GM19468 (cell line): ENCODE data around the gene TENT4A.

Source experiments
- ATAC-seq: cut with Tn5 transposase; IDR thresholded peaks from one replicate; pipeline ENCODE4 v1.9.1; 2021; ENCODE audit warnings: mild to moderate bottlenecking, moderate library complexity, moderate number of reproducible peaks; ENCODE audit not compliant: unreplicated experiment; ENCODE audit errors: extremely low read depth

Gene TENT4A

DNA sequence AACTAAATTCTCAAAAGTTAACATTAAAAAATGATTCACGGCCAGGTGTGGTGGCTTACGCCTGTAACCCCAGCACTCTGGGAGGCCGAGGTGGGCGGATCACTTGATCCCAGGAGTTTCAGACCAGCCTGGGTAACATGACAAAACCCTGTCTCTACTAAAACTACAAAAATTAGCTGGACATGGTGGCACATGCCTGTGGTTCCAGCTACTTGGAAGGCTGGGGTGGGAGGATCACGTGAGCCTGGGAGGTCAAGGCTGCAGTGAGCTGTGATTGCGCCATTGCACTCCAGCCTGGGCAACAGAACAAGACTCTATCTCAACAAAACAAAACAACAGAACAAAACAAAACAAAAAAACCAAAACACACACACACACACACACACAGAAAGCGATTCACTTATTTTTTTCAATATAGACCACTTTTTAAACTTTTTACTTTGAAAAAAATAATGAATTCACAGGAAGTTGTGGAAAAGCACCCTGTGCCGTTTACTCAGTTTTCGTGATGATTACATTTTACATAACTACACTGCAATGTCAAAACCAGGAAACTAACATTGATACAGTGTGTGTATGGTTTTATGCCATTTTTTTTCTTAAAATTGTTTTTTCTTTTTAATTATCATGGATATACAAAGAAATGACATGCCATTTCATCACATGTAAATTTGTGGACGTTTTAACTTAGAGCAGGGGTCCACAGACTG lies 73.7 kb downstream of the TENT4A start:
- ATAC-seq = no peak

DNA sequence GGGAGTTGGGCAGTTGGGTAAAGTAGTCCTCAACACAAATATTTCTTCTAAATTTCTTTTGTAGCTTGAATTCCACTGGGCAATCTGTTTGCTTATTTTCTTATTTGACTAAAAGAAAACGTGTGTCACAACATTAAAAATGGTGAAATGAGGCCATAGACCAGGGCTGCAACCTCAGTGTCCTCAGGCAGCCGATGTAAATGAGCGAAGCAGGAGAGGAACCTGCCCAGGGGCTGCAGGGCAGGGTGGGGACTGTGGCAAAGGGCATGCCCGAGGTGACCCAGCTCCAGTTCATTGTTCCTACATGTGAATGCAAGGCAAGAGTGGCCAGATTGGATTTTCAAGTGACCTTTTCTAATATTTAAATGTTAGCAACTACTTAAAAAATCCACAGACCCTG lies 74.7 kb downstream of the TENT4A start:
- no peak for ATAC-seq

DNA sequence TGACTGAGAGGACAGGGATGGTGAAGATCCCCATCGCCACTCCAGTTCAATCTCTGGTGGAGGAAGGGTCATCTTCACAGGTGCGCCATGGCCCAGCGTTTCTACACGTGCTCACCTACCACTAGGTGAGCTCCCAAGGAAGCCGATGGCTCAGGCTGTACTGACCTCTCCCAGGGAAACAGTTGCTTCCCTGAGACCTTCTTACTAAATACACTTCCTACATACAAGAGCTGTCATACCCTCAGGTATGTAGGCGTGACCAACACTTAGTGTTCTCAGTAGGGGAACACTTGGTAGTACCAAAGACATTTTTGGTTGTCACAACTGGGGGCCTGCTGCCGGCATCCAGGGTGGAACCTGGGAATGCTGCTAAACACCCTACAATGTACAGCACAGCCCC lies 75.2 kb downstream of the TENT4A start:
- no peak for ATAC-seq

DNA sequence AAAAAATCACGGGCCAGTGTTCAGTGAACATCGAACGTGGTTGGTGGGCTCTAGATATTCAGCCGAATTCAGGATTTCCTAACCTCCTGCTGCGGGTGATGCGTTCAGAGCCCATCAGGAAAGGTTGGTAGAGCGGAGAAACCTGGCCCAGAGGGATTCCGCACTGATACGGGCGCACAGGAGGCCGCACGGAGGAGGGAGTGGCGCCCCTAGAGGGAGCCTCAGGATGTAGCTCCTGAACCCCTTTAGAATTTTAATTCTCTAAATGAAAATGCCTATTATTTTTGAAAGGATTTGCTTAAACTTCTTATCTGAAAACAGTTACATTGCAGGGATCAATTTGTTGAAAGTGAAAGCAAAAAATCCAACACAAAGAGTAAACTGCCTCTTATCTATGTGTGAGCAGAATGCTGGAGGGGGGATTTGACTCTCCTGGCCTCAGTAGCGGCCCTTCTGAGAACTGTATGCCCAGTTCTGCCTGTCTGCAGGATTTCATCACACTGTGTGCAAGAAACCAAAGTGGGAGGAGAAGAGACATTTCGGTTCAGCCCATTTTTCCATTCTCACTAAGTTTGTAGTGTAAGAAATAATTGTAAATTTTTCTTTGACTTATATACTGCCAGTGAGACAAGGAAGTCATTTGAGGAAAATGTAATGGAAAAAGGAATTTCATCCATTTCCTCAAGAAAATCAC lies 75.9 kb downstream of the TENT4A start:
- no peak for ATAC-seq

DNA sequence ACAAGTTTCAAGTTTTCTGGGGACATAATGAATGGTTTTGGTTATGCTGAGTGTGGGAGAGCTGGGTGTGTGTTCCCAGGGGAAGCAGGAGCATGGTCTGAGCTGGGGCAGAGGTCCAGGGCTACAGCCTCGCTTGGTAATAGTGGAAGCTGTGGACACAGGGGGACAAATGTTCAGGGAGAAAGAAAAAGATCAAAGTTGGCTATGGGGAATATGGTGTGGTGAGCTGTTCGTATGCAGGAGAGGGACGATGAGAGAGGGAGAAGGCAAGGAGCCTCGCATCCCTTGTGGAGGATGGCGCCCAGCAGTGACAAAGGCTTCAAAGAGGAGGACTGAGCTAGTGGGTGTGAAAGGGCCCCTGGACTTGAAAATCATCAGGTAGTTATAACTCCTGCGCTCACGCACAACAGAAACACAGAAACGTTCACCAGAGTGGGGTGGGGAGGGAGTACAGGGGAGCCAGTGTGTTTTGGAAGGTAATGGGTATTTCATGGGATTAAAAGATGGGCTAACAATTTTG lies 77.2 kb downstream of the TENT4A start:
- no peak for ATAC-seq

DNA sequence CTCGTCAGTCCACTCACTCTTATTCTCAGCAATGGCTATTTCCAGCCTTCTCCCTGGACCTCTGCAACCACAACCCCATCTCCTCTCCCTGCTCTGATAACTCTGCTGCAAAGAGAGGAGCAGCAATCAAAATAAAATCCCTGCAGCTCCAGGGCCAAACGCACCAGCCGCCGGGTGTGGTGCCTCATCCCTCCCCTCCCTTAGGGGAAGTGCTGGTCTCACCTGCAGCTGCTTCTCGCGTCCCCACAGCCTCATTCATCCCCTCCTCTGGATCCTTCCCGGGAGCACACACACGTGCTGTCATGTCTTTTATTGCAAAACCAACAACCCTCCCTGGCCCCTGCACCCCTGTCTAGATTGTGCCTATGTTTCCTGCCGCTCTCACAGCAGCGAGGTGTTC lies 77.8 kb downstream of the TENT4A start:
- ATAC-seq = no peak

DNA sequence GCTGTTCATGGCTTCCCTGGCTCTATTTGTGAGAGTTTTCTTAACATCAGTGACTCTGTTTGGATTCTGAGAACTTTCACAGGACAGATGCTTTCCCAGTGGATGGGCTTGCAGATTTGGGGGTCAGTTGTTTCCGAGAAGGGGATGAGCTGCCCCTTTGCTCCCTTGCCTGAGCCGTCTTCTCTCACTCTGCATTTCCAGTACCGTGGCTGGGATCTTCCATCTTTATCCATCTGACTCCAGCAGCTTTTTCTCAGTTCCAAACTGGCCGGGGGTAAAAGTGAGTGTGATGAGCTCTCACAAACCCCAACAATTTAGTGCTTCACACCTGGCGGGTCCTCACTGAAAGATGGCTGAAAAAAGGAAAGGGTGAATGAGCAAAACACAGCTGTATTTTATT lies 79.1 kb downstream of the TENT4A start:
- ATAC-seq = no peak

DNA sequence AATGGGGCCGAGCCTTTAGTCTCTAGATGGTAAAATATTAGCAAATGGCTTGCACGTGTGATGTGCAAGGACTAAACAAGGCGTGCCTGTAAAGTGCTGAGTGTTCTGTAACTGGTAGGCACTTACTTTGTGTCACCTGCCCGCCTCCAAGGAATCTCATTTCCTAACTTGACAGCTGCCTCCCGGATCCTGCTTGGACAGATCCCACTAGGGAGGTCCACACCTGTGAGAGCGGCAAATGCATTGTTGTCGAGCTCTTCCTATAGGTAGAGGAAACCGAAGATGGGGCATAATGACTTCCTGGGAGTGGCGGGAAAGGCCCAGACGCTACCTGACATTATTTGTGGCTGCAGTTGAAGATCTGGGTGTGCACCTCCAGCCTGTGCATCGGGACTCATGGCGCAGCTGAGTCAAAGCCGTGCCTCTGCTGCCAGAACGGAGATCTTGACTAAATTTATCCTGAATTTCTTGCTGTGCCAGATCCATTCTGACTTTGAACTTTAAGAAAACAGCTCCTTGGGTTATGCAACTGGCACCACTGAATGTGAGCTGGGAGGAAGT lies 79.8 kb downstream of the TENT4A start:
- ATAC-seq = no peak

DNA sequence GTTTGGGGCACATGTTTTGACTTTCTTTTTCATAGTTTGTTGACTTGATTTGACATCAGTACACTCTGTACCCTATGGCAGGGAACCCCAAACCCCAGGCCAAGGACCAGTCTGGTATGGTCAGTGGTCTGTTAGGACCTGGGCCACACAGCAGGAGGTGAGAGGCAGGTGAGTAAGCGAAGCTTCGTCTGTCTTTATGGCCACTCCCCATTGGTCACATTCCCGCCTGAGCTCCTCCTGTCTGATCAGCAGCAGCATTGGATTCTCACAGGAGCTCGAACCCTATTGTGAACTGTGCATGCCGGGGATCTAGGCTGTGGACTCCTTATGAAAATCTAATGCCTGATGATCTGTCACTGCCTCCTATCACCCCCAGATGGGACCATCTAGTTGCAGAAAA lies 88.0 kb downstream of the TENT4A start:
- ATAC-seq = no peak

DNA sequence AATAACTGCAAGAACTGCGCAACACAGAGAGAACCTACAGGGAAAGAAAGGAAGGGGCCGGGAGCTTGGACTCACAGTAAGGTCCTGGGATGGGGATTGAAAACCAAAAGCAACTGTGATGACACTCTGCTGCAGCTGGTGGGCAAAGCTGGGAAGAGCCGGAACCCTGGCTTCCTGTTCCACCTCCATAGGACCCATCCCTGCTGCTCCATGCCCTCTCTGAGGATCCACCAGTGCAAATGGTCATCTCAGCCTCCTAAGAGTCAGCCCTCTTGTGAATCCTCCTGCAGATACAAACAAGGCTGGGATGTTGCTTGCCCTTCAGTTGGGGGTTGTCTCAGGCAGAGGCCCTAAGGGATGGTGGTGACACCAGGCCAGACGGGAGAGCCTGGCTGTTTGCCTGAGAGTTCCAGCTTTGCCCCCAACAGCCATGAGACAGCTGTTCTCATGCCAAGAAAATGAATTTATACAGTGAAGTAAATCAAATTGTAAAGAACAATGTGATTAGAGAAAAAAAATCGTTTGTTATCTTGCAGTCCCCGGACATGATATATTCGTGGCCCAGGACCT lies 90.8 kb downstream of the TENT4A start:
- no peak for ATAC-seq

DNA sequence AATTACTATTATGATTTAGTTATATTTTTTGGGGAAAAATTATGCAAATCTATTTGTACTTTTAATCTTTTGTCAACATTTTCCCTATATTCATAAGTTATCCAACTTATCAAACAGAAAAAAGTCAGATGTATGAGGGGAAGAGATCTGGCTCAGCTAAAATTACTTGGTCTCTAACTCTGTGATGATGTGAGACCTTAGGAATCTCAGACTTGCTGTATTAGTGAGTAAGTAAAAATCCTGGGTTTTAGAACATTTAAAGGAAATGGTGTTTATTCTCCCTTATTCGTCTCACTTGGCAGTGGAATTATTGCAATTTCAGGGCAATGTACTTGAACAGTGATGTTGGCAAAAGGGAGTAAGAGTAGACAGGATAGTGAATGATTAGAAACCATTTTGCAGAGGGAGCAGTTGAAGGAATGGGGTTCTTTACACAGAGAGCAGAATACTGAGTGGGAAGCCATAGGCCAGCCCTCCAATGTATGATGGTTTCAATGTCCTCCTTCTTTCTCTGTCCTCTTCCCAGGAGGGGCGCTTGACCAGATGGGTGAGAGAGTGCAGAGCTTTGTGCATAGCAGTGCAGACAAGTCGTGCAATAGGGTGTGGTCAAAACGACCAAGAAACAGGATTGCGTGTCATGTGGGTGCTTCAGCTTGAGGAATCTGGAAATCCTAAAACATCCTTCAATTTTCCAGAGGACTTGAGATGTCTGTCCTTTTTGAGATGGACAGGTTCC lies 91.7 kb downstream of the TENT4A start:
- ATAC-seq = no peak

DNA sequence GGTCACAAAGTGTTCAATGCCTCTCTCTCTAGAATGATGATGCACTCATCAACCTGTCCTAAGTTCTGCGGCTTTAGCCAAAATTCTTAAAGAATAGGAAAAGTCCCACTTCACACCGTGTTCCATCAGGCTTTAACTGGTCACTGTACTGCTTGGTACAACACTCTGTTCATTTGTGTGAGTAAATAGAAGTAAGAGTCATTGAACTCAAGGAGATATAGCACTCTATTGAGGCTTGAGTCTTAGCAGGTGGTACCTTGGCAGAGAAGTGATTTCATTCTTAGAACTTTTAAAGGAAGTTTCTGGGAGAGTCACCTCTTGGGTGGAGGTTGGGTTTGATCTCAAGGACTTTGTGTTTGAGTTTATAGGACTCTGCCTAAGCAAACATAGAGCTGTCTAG lies 92.6 kb downstream of the TENT4A start:
- no peak for ATAC-seq
